ENCODE results near the gene ARHGAP26. TPM values are rescaled to one million over a fixed set of nuclear protein-coding genes. Genes with fewer than 3 reads are reported as not detected.

The ARHGAP26 gene
- total and polyA plus RNA-seq, 4 donors = 5.4 to 52.3 (median 30.4) TPM

DNA sequence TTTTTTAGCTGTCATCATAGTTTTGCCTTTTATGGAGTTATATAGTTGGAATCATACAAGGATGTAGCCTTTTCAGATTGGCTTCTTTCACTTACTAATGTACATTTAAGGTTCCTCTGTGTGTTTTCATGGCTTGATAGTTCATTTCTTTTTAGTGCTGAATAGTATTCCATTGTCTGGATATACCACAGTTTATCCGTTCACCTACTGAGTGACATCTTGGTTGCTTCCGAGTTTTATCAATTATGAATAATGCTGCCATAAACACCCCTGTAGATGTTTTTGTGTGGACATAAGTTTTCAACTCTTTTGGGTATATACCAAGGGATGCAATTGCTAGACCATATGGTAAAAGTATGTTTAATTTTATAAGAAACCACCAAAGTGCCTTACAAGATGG is 497.0 kb downstream of the ARHGAP26 start:
- H3K9me3 ChIP-seq (ENCODE audit: control insufficient read depth in 4 of 4, insufficient read depth in 3 of 4, low read length in 3 of 4) = peaks cover 0 to 9% (median 3%) of the 10 kb centered on the region in 4 donors
- H3K36me3 ChIP-seq (ENCODE audit: control insufficient read depth in 4 of 4, insufficient read depth in 4 of 4, low read length in 4 of 4) = no peaks in the 10 kb centered on the region
- WGBS, 2 donors = 97 to 98% methylated on average over 2 of the region's 2 CpGs
- H3K27me3 ChIP-seq (ENCODE audit: control insufficient read depth in 3 of 3, insufficient read depth in 3 of 3, low read length in 2 of 3) = no peaks in the 10 kb centered on the region
- DNase-seq (no peak), ATAC-seq (ENCODE audit: insufficient read depth, low FRiP score) (no peak)
- TF ChIP-seq, protein P1, sequence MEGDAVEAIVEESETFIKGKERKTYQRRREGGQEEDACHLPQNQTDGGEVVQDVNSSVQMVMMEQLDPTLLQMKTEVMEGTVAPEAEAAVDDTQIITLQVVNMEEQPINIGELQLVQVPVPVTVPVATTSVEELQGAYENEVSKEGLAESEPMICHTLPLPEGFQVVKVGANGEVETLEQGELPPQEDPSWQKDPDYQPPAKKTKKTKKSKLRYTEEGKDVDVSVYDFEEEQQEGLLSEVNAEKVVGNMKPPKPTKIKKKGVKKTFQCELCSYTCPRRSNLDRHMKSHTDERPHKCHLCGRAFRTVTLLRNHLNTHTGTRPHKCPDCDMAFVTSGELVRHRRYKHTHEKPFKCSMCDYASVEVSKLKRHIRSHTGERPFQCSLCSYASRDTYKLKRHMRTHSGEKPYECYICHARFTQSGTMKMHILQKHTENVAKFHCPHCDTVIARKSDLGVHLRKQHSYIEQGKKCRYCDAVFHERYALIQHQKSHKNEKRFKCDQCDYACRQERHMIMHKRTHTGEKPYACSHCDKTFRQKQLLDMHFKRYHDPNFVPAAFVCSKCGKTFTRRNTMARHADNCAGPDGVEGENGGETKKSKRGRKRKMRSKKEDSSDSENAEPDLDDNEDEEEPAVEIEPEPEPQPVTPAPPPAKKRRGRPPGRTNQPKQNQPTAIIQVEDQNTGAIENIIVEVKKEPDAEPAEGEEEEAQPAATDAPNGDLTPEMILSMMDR (IDR thresholded peaks at IDR 0.05; ENCODE audit: control extremely low read depth, extremely low read depth) = no peak
- no peaks in the 10 kb centered on the region for H3K4me1 ChIP-seq (ENCODE audit: control insufficient read depth in 5 of 5, insufficient read depth in 5 of 5, low read length in 5 of 5)
- H3K4me3 ChIP-seq = no peak overlapping the region
- no peak overlapping the region for H3K9ac ChIP-seq (ENCODE audit: insufficient read depth in 1 of 2, low read length in 2 of 2)
- H3K27ac ChIP-seq (ENCODE audit: low read depth in 1 of 2, low read length in 1 of 2) = no peak overlapping the region

DNA sequence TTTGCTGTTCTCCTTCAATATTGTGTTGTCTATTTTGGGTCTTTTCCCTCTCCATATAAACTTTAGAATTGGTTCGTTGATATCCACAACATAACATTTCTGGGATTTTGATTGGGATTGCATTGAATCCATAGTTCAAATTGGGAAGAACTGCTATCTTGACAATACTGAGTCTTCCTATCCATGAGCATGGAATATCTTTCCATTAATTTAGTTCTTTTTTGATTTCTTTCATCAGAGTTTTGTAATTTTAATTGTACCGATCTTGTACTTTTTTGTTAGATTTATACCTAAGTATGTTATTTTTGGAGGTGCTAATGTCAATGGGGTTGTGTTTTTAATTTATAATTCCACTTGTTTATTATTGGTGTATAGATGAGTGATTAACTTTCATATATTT is 498.2 kb downstream of the ARHGAP26 start:
- no peak for ATAC-seq (ENCODE audit: insufficient read depth, low FRiP score)

DNA sequence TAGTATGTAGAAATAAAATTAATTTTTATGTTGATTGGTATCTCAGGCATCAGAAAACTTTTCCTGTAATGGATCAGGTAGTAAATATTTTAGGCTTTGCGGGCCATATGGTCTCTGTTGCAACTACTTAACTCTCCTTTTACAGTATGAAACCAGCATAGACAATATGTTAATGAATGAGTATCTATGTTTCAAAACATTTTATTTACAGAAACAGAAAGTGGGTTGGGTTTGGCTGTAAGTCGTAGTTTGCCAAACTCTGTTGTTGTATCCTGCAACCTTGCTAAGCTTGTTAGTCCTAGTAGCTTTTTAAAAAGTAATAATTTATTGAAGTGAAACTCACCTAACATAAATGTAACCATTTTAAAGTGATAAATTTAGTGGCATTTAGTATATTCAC is 501.3 kb downstream of the ARHGAP26 start:
- 93 to 94% methylated on average over 2 of the region's 2 CpGs for WGBS, 2 donors
- DNase-seq (no peak), ATAC-seq (ENCODE audit: insufficient read depth, low FRiP score) (no peak)
- TF ChIP-seq, protein P1 (IDR thresholded peaks at IDR 0.05; ENCODE audit: control extremely low read depth, extremely low read depth) = no peak
- Histone ChIP-seq H3K27me3 (ENCODE audit: control insufficient read depth in 3 of 3, insufficient read depth in 3 of 3, low read length in 2 of 3) (no peaks in the 10 kb centered on the region), H3K27ac (ENCODE audit: low read depth in 1 of 2, low read length in 1 of 2) (no peak overlapping the region), H3K9ac (ENCODE audit: insufficient read depth in 1 of 2, low read length in 2 of 2) (no peak overlapping the region), H3K36me3 (ENCODE audit: control insufficient read depth in 4 of 4, insufficient read depth in 4 of 4, low read length in 4 of 4) (no peaks in the 10 kb centered on the region), H3K4me3 (no peak overlapping the region), H3K9me3 (ENCODE audit: control insufficient read depth in 4 of 4, insufficient read depth in 3 of 4, low read length in 3 of 4) (peaks cover 0 to 9% (median 2%) of the 10 kb centered on the region in 4 donors), H3K4me1 (ENCODE audit: control insufficient read depth in 5 of 5, insufficient read depth in 5 of 5, low read length in 5 of 5) (no peaks in the 10 kb centered on the region)

More for the DNA sequence above, 498.2 kb downstream of the ARHGAP26 start:
- no peaks in the 10 kb centered on the region for H3K4me1 ChIP-seq (ENCODE audit: control insufficient read depth in 5 of 5, insufficient read depth in 5 of 5, low read length in 5 of 5)
- no peak overlapping the region for H3K4me3 ChIP-seq
- peaks cover 0 to 9% (median 3%) of the 10 kb centered on the region in 4 donors for H3K9me3 ChIP-seq (ENCODE audit: control insufficient read depth in 4 of 4, insufficient read depth in 3 of 4, low read length in 3 of 4)
- H3K27me3 ChIP-seq (ENCODE audit: control insufficient read depth in 3 of 3, insufficient read depth in 3 of 3, low read length in 2 of 3) = no peaks in the 10 kb centered on the region
- no peak overlapping the region for H3K27ac ChIP-seq (ENCODE audit: low read depth in 1 of 2, low read length in 1 of 2)
- no peak overlapping the region for H3K9ac ChIP-seq (ENCODE audit: insufficient read depth in 1 of 2, low read length in 2 of 2)
- DNase-seq = no peak
- WGBS, 2 donors = 95 to 99% methylated on average over 2 of the region's 2 CpGs
- TF ChIP-seq, protein P1 (IDR thresholded peaks at IDR 0.05; ENCODE audit: control extremely low read depth, extremely low read depth) = no peak
- H3K36me3 ChIP-seq (ENCODE audit: control insufficient read depth in 4 of 4, insufficient read depth in 4 of 4, low read length in 4 of 4) = no peaks in the 10 kb centered on the region

DNA sequence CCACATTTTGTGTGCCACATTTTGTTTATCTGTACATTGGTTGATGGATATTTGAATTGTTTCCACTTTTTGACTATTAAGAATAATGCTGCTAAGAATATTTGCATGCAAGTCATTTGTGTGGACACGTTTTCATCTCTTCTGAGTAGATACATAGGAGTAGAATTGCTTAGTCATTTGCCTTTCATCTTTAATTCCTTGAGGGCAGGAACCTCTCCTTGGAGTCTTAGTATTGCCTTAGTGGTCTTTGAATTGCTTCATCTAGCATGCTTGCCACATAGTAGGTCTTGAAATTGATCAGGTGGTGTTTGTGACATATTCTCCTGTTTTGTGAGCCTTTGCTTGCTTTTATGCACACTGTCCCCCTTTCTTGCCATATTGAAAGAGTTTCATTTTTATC is 504.8 kb downstream of the ARHGAP26 start:
- Histone ChIP-seq H3K36me3 (ENCODE audit: control insufficient read depth in 4 of 4, insufficient read depth in 4 of 4, low read length in 4 of 4) (peaks cover 0 to 4% (median under 1%) of the 10 kb centered on the region in 4 donors), H3K9ac (ENCODE audit: insufficient read depth in 1 of 2, low read length in 2 of 2) (no peak overlapping the region), H3K27me3 (ENCODE audit: control insufficient read depth in 3 of 3, insufficient read depth in 3 of 3, low read length in 2 of 3) (no peaks in the 10 kb centered on the region), H3K4me3 (no peak overlapping the region), H3K4me1 (ENCODE audit: control insufficient read depth in 5 of 5, insufficient read depth in 5 of 5, low read length in 5 of 5) (peaks cover 0 to 5% (median 0%) of the 10 kb centered on the region in 5 donors), H3K27ac (ENCODE audit: low read depth in 1 of 2, low read length in 1 of 2) (no peak overlapping the region), H3K9me3 (ENCODE audit: control insufficient read depth in 4 of 4, insufficient read depth in 3 of 4, low read length in 3 of 4) (no peaks in the 10 kb centered on the region)
- no peak for DNase-seq
- no peak for ATAC-seq (ENCODE audit: insufficient read depth, low FRiP score)
- 60 to 79% methylated on average over 1 of the region's 1 CpG for WGBS, 2 donors
- TF ChIP-seq, protein P1 (IDR thresholded peaks at IDR 0.05; ENCODE audit: control extremely low read depth, extremely low read depth) = no peak

All from lung (tissue), 12 donors.